ENCODE measurements around the gene PKNOX2. TPM values are rescaled to one million over a fixed set of nuclear protein-coding genes. Genes with fewer than 3 reads are reported as not detected.
A peak's percentile ranks its signal among the peaks of the same experiment; 100 is the strongest.

The PKNOX2 gene
- total RNA-seq, 1 donor from 2014 or later, result 34.9 TPM

- peak overlapping the region; percentile 62 for H3K27ac Mint-ChIP-seq (ENCODE audit: unreplicated experiment)
- DNase-seq (ENCODE audit: low spot score), result no peak
- no peak overlapping the region for H3K4me3 Mint-ChIP-seq (ENCODE audit: unreplicated experiment)
- no peak for TF ChIP-seq CTCF (IDR thresholded peaks at IDR 0.05)
- peaks cover 62% of the 10 kb centered on the region for H3K4me1 Mint-ChIP-seq (ENCODE audit: low read depth)
- no peaks in the 10 kb centered on the region for H3K9me3 Mint-ChIP-seq (ENCODE audit: low read depth)
- H3K36me3 Mint-ChIP-seq (ENCODE audit: low read depth), result peaks cover 7% of the 10 kb centered on the region
- no peaks in the 10 kb centered on the region for H3K27me3 Mint-ChIP-seq (ENCODE audit: low read depth)
Measured at GRCh38 chr11:125245299-125245698, 80.7 kb downstream of the PKNOX2 start.

GRCh38 chr11:125247431-125247830, 82.9 kb downstream of the PKNOX2 start:
- Mint-ChIP-seq H3K4me1 (ENCODE audit: low read depth) (peaks cover 70% of the 10 kb centered on the region), H3K36me3 (ENCODE audit: low read depth) (peaks cover 7% of the 10 kb centered on the region), H3K4me3 (ENCODE audit: unreplicated experiment) (no peak overlapping the region), H3K27ac (ENCODE audit: unreplicated experiment) (no peak overlapping the region), H3K27me3 (ENCODE audit: low read depth) (no peaks in the 10 kb centered on the region), H3K9me3 (ENCODE audit: low read depth) (no peaks in the 10 kb centered on the region)
- TF ChIP-seq CTCF (IDR thresholded peaks at IDR 0.05), result no peak
- no peak for DNase-seq (ENCODE audit: low spot score)

- H3K9me3 Mint-ChIP-seq (ENCODE audit: low read depth), result no peaks in the 10 kb centered on the region
- H3K36me3 Mint-ChIP-seq (ENCODE audit: low read depth), result peaks cover 9% of the 10 kb centered on the region
- TF ChIP-seq CTCF (IDR thresholded peaks at IDR 0.05), result no peak
- no peaks in the 10 kb centered on the region for H3K27me3 Mint-ChIP-seq (ENCODE audit: low read depth)
- peak overlapping the region; percentile 65 for H3K27ac Mint-ChIP-seq (ENCODE audit: unreplicated experiment)
- no peak overlapping the region for H3K4me3 Mint-ChIP-seq (ENCODE audit: unreplicated experiment)
- peaks cover 67% of the 10 kb centered on the region for H3K4me1 Mint-ChIP-seq (ENCODE audit: low read depth)
- DNase-seq (ENCODE audit: low spot score), result no peak
Measured at GRCh38 chr11:125250318-125251213, 86.0 kb downstream of the PKNOX2 start.

GRCh38 chr11:125251214-125251545, 86.6 kb downstream of the PKNOX2 start:
- peaks cover 65% of the 10 kb centered on the region for H3K4me1 Mint-ChIP-seq (ENCODE audit: low read depth)
- H3K27me3 Mint-ChIP-seq (ENCODE audit: low read depth), result no peaks in the 10 kb centered on the region
- no peaks in the 10 kb centered on the region for H3K9me3 Mint-ChIP-seq (ENCODE audit: low read depth)
- no peak overlapping the region for H3K27ac Mint-ChIP-seq (ENCODE audit: unreplicated experiment)
- TF ChIP-seq CTCF (IDR thresholded peaks at IDR 0.05), result no peak
- H3K4me3 Mint-ChIP-seq (ENCODE audit: unreplicated experiment), result no peak overlapping the region
- no peak for DNase-seq (ENCODE audit: low spot score)
- peaks cover 7% of the 10 kb centered on the region for H3K36me3 Mint-ChIP-seq (ENCODE audit: low read depth)

GRCh38 chr11:125251956-125252355, 87.4 kb downstream of the PKNOX2 start:
- peaks cover 64% of the 10 kb centered on the region for H3K4me1 Mint-ChIP-seq (ENCODE audit: low read depth)
- H3K27me3 Mint-ChIP-seq (ENCODE audit: low read depth), result no peaks in the 10 kb centered on the region
- H3K9me3 Mint-ChIP-seq (ENCODE audit: low read depth), result no peaks in the 10 kb centered on the region
- no peak for DNase-seq (ENCODE audit: low spot score)
- no peak for TF ChIP-seq CTCF (IDR thresholded peaks at IDR 0.05)
- H3K27ac Mint-ChIP-seq (ENCODE audit: unreplicated experiment), result peak overlapping the region; percentile 86
- peak overlapping the region; percentile 33 for H3K4me3 Mint-ChIP-seq (ENCODE audit: unreplicated experiment)
- peaks cover 7% of the 10 kb centered on the region for H3K36me3 Mint-ChIP-seq (ENCODE audit: low read depth)
